Posterior vena cava (tissue), 2 donors: ENCODE data around the gene CCDC169. TPM values are rescaled to one million over a fixed set of nuclear protein-coding genes. Genes with fewer than 3 reads are reported as not detected.
A peak's percentile ranks its signal among the peaks of the same experiment; 100 is the strongest.
"Not testable (repeated sequence)": the region's sequence is repeated elsewhere in the genome, so short reads cannot be mapped to it uniquely, and the experiment has no call there.

Source experiments
- DNase-seq: peaks from one replicate; pipeline ENCODE4 v3.0.0-alpha.2; 2020; ENCODE audit warnings: low spot score
- intact Hi-C, 2 donors: fragments of 100-400 bp; cut with DNase I; formaldehyde crosslinking; loops; one replicate each; pipeline versions ENCODE4 v1.14.1 to v1.14.2; 2022 to 2023
- long read RNA-seq, 2 donors: library from polyadenylated mRNA; unstranded; transcript quantifications; one replicate each; pipeline ENCODE4 v2.0.0, GENCODE V29; 2020 to 2021
- total RNA-seq, 2 donors: library from RNA; stranded (reverse); fragmentation: NEBNext Ultra II Directional; extraction: Animal tissue kit (Norgen Biotek cat#: 25700); gene quantifications; one replicate each; pipeline ENCODE4 v1.2.1, GENCODE V29; 2021
- donor health status: DM: yes; HTN: yes; CAD: no.
- donor health status: DM: yes; HTN: yes; CAD: no.

Gene CCDC169
- under 1 TPM; 0.97 to 1.00 TPM for total RNA-seq
- long read RNA-seq, donor 1, partial matches to known transcripts: 0 of 1 reads
- long read RNA-seq, donor 1, other reads (novel, unspliced or antisense): 1 of 1 reads
- long read RNA-seq, donor 2: 0 reads

- intact Hi-C loops: no loop called here
- DNase-seq: peak; percentile 90
These were observed at the start of gene CCDC169 for GRCh38 chr13:36297366-36298338. TSS of gene CCDC169 (minus strand) at chr13:36297814. CDS start at chr13:36297719, 95 bp downstream.

- DNase-seq: peak; percentile 98
- intact Hi-C loops: no loop called here
These were observed 48.8 kb upstream of the CCDC169 start, which contains the start of gene SPART for GRCh38 chr13:36346222-36347083. TSS of gene SPART (minus strand) at chr13:36346394. CDS start at chr13:36335830, 10,564 bp downstream.

- intact Hi-C loops: no loop called here
- peak; percentile 92 for DNase-seq
These were observed 48.0 kb upstream of the CCDC169 start for GRCh38 chr13:36345438-36346221.

GRCh38 chr13:36344886-36345437 is 47.3 kb upstream of the CCDC169 start:
- intact Hi-C loops: no loop called here
- DNase-seq: no peak

- DNase-seq: no peak
- intact Hi-C loops: no loop called here
These were observed 46.6 kb upstream of the CCDC169 start for GRCh38 chr13:36344173-36344572.

- intact Hi-C loops: no loop called here
These were observed 46.2 kb upstream of the CCDC169 start for GRCh38 chr13:36343766-36344165.

GRCh38 chr13:36342715-36343114 is 45.1 kb upstream of the CCDC169 start:
- intact Hi-C loops: no loop called here
- no peak for DNase-seq

More at GRCh38 chr13:36343766-36344165, 46.2 kb upstream of the CCDC169 start:
- DNase-seq: no peak

- no peak for DNase-seq
- intact Hi-C loops: no loop called here
These were observed 44.1 kb upstream of the CCDC169 start for GRCh38 chr13:36341718-36342117.

GRCh38 chr13:36339600-36340155 is 42.1 kb upstream of the CCDC169 start:
- intact Hi-C loops: loop anchor here in 1 of 2 donors (2.0 kb wide), 1 partner anchor 69 kb away; no protein-coding TSS in a partner anchor
- DNase-seq: no peak

- intact Hi-C loops: loop anchor here in 1 of 2 donors (2.0 kb wide), 1 partner anchor 67 kb away; no protein-coding TSS in a partner anchor
- DNase-seq: no peak
These were observed 40.5 kb upstream of the CCDC169 start for GRCh38 chr13:36337938-36338641.

GRCh38 chr13:36332986-36333385 is 35.4 kb upstream of the CCDC169 start:
- intact Hi-C loops: no loop called here

GRCh38 chr13:36332255-36332654 is 34.6 kb upstream of the CCDC169 start:
- DNase-seq, intact Hi-C loops: not testable (repeated sequence)

More at GRCh38 chr13:36332986-36333385, 35.4 kb upstream of the CCDC169 start:
- DNase-seq: no peak

GRCh38 chr13:36331280-36331679 is 33.7 kb upstream of the CCDC169 start:
- no peak for DNase-seq
- intact Hi-C loops: no loop called here

- intact Hi-C loops: no loop called here
- no peak for DNase-seq
These were observed 31.7 kb upstream of the CCDC169 start for GRCh38 chr13:36329361-36329760.

GRCh38 chr13:36328821-36329220 is 31.2 kb upstream of the CCDC169 start:
- intact Hi-C loops: no loop called here
- DNase-seq: no peak

- DNase-seq: no peak
- intact Hi-C loops: no loop called here
These were observed 28.3 kb upstream of the CCDC169 start for GRCh38 chr13:36325912-36326311.

- not testable (repeated sequence) for DNase-seq
These were observed 27.3 kb upstream of the CCDC169 start for GRCh38 chr13:36324881-36325280.

More at GRCh38 chr13:36324881-36325280, 27.3 kb upstream of the CCDC169 start:
- intact Hi-C loops: not testable (repeated sequence)
